Lower lobe of right lung (tissue), 2 donors: ENCODE data around the gene FAM156B. TPM values are rescaled to one million over a fixed set of nuclear protein-coding genes. Genes with fewer than 3 reads are reported as not detected.
"Not testable (repeated sequence)": the region's sequence is repeated elsewhere in the genome, so short reads cannot be mapped to it uniquely, and the experiment has no call there.

ENCODE experiments used
- ATAC-seq, 2 donors: fragments of 200-7000 bp; cut with Tn5 transposase; one replicate each; pipeline ENCODE4 v1.9.1; 2020 to 2022; ENCODE audit warnings: mild to moderate bottlenecking in 2 of 2, moderate library complexity in 2 of 2
- DNase-seq: peaks from one replicate; pipeline ENCODE4 v3.0.0-alpha.2; 2020
- H3K27ac ChIP-seq: fragments of 200-600 bp; one replicate; pipeline ENCODE4 v1.8.0; 2022
- H3K27me3 ChIP-seq: fragments of 200-600 bp; one replicate; pipeline ENCODE4 v1.8.0; 2022; ENCODE audit warnings: low read depth
- H3K36me3 ChIP-seq: fragments of 200-600 bp; one replicate; pipeline ENCODE4 v1.8.0; 2022; ENCODE audit warnings: mild to moderate bottlenecking
- H3K4me1 ChIP-seq: fragments of 200-600 bp; one replicate; pipeline ENCODE4 v1.8.0; 2022
- H3K4me3 ChIP-seq: fragments of 200-600 bp; one replicate; pipeline ENCODE4 v1.8.0; 2022; ENCODE audit warnings: mild to moderate bottlenecking
- H3K9me3 ChIP-seq: fragments of 200-600 bp; one replicate; pipeline ENCODE4 v1.8.0; 2022
- CTCF ChIP-seq: fragments of 200-600 bp; IDR thresholded peaks from one replicate; pipeline ENCODE4 v1.8.0; 2022; ENCODE audit warnings: antibody characterized with exemption, mild to moderate bottlenecking
- intact Hi-C: fragments of 100-400 bp; cut with DNase I; formaldehyde crosslinking; loops from one replicate; pipeline ENCODE4 v1.11.0; 2022
- total RNA-seq: library from RNA; stranded (reverse); fragmentation: NEBNext Ultra II Directional; extraction: Animal tissue kit (Norgen Biotek cat#: 25700); gene quantifications from one replicate; pipeline ENCODE4 v1.2.1, GENCODE V29; 2021
- donor health status: DM: no; HTN: yes; CAD: no; lungs with severe emphysema.

The FAM156B gene
- total RNA-seq, 1 donor from 2014 or later = 17.7 TPM

GRCh38 chrX:52870046-52870445, 27.1 kb upstream of the FAM156B start:
- no peaks in the 10 kb centered on the region for H3K4me1 ChIP-seq

GRCh38 chrX:52873825-52874224, 23.3 kb upstream of the FAM156B start:
- H3K4me3 ChIP-seq, H3K4me1 ChIP-seq, ATAC-seq, H3K27ac ChIP-seq, H3K36me3 ChIP-seq, H3K27me3 ChIP-seq, intact Hi-C loops, DNase-seq, H3K9me3 ChIP-seq: not testable (repeated sequence)

More at GRCh38 chrX:52870046-52870445, 27.1 kb upstream of the FAM156B start:
- H3K4me3 ChIP-seq = no peak overlapping the region
- DNase-seq = no peak
- no peaks in the 10 kb centered on the region for H3K9me3 ChIP-seq
- H3K27ac ChIP-seq = no peak overlapping the region
- no peak for ATAC-seq
- H3K36me3 ChIP-seq = no peaks in the 10 kb centered on the region
- no peaks in the 10 kb centered on the region for H3K27me3 ChIP-seq
- no peak for TF ChIP-seq CTCF
- intact Hi-C loops = no loop called here

GRCh38 chrX:52874661-52875060, 22.5 kb upstream of the FAM156B start:
- ATAC-seq (no peak), DNase-seq (no peak)
- intact Hi-C loops = no loop called here
- Histone ChIP-seq H3K27me3 (no peaks in the 10 kb centered on the region), H3K4me3 (no peak overlapping the region), H3K27ac (no peak overlapping the region), H3K36me3 (no peaks in the 10 kb centered on the region), H3K9me3 (no peaks in the 10 kb centered on the region), H3K4me1 (no peaks in the 10 kb centered on the region)
- TF ChIP-seq CTCF = no peak

GRCh38 chrX:52875436-52875835, 21.7 kb upstream of the FAM156B start:
- H3K4me3 ChIP-seq, DNase-seq, H3K9me3 ChIP-seq, H3K27me3 ChIP-seq, ATAC-seq, H3K27ac ChIP-seq, H3K36me3 ChIP-seq, intact Hi-C loops, H3K4me1 ChIP-seq: not testable (repeated sequence)

GRCh38 chrX:52876386-52876785, 20.7 kb upstream of the FAM156B start:
- H3K4me3 ChIP-seq, H3K36me3 ChIP-seq, intact Hi-C loops, DNase-seq, H3K27ac ChIP-seq, H3K4me1 ChIP-seq, ATAC-seq, H3K27me3 ChIP-seq, H3K9me3 ChIP-seq: not testable (repeated sequence)

- H3K9me3 ChIP-seq, H3K27ac ChIP-seq, intact Hi-C loops, H3K36me3 ChIP-seq, H3K4me3 ChIP-seq, H3K27me3 ChIP-seq, H3K4me1 ChIP-seq, DNase-seq: not testable (repeated sequence)
- peak; percentile 23 to 58 for ATAC-seq
Observed at GRCh38 chrX:52887459-52887858, 9.7 kb upstream of the FAM156B start.

GRCh38 chrX:52888090-52888489, 9.0 kb upstream of the FAM156B start:
- H3K27me3 ChIP-seq, ATAC-seq, intact Hi-C loops, H3K4me3 ChIP-seq, DNase-seq, H3K27ac ChIP-seq, H3K9me3 ChIP-seq, H3K4me1 ChIP-seq, H3K36me3 ChIP-seq: not testable (repeated sequence)

- H3K4me1 ChIP-seq, intact Hi-C loops, DNase-seq, H3K27me3 ChIP-seq, H3K9me3 ChIP-seq, H3K27ac ChIP-seq, H3K4me3 ChIP-seq, H3K36me3 ChIP-seq: not testable (repeated sequence)
- peak in 1 of 2 donors; percentile 1 for ATAC-seq
Observed at GRCh38 chrX:52896438-52896837, 692 bp upstream of the FAM156B start.

GRCh38 chrX:52905531-52905930, 8.4 kb downstream of the FAM156B start:
- H3K36me3 ChIP-seq, H3K27ac ChIP-seq, H3K9me3 ChIP-seq, H3K4me1 ChIP-seq, intact Hi-C loops, H3K27me3 ChIP-seq, DNase-seq, H3K4me3 ChIP-seq, ATAC-seq: not testable (repeated sequence)

- H3K36me3 ChIP-seq, H3K9me3 ChIP-seq, H3K27ac ChIP-seq, H3K4me3 ChIP-seq, H3K4me1 ChIP-seq, ATAC-seq, DNase-seq, H3K27me3 ChIP-seq, intact Hi-C loops: not testable (repeated sequence)
Observed at GRCh38 chrX:52906072-52906471, 8.9 kb downstream of the FAM156B start.

GRCh38 chrX:52907137-52907536, 10.0 kb downstream of the FAM156B start:
- H3K27ac ChIP-seq, H3K4me3 ChIP-seq, DNase-seq, ATAC-seq, H3K9me3 ChIP-seq, H3K27me3 ChIP-seq, H3K4me1 ChIP-seq, intact Hi-C loops, H3K36me3 ChIP-seq: not testable (repeated sequence)

GRCh38 chrX:52907900-52908299, 10.8 kb downstream of the FAM156B start:
- H3K9me3 ChIP-seq, H3K27me3 ChIP-seq, ATAC-seq, H3K36me3 ChIP-seq, H3K4me3 ChIP-seq, H3K4me1 ChIP-seq, intact Hi-C loops, DNase-seq, H3K27ac ChIP-seq: not testable (repeated sequence)
